ENCODE results near the gene CDK5.
A peak's percentile ranks its signal among the peaks of the same experiment; 100 is the strongest.

DNA sequence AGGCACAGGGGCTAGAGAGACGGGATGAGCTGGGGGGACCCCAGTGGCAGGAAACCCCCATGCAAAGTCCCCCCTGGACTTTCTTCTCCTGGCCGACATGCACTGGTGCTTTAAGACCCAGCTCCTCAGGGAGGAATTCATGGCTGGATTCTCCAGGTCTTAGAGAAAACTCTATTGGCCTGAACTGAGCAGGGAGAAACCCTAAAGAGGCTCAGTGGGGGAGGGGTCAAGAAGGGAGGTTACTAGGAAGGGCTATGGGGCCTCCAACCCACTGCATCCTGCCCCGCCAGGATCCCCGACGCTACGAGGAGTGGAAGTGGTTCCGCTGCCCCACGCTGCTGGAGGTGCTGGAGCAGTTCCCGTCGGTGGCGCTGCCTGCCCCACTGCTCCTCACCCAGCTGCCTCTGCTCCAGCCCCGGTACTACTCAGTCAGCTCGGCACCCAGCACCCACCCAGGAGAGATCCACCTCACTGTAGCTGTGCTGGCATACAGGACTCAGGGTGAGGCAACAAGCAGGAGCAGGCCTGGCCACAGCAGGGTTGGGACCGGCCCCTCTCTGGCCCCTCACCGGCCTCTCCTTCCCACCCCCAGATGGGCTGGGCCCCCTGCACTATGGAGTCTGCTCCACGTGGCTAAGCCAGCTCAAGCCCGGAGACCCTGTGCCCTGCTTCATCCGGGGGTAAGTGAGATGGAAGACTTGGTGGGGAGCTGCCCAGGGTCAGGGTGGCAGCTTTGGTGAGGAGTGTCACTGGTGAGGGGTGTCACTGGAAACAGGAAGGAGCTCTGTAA lies 47.2 kb downstream of the CDK5 start:
- TF ChIP-seq POLR2A (IDR thresholded peaks at IDR 0.05), result peak in 1 of 4 donors; percentile 0
- TF ChIP-seq, protein P1, sequence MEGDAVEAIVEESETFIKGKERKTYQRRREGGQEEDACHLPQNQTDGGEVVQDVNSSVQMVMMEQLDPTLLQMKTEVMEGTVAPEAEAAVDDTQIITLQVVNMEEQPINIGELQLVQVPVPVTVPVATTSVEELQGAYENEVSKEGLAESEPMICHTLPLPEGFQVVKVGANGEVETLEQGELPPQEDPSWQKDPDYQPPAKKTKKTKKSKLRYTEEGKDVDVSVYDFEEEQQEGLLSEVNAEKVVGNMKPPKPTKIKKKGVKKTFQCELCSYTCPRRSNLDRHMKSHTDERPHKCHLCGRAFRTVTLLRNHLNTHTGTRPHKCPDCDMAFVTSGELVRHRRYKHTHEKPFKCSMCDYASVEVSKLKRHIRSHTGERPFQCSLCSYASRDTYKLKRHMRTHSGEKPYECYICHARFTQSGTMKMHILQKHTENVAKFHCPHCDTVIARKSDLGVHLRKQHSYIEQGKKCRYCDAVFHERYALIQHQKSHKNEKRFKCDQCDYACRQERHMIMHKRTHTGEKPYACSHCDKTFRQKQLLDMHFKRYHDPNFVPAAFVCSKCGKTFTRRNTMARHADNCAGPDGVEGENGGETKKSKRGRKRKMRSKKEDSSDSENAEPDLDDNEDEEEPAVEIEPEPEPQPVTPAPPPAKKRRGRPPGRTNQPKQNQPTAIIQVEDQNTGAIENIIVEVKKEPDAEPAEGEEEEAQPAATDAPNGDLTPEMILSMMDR (IDR thresholded peaks at IDR 0.05), result no peak

All from upper lobe of left lung (tissue), 4 donors.